ENCODE results near the gene PTPRD.

The PTPRD gene

GRCh38 chr9:9730174-9730573, 882.6 kb downstream of the PTPRD start:
- Histone ChIP-seq H3K36me3 (ENCODE audit: insufficient read depth) (no peaks in the 10 kb centered on the region), H3K27ac (no peak overlapping the region), H3K4me2 (no peak overlapping the region), H3K79me2 (ENCODE audit: insufficient read depth, low read depth) (no peaks in the 10 kb centered on the region), H3K4me3 (IDR thresholded peaks at IDR 0.05; ENCODE audit: insufficient read depth, low read depth, low read length) (no peak overlapping the region), H3K4me1 (ENCODE audit: low read depth, poor library complexity, severe bottlenecking) (no peaks in the 10 kb centered on the region), H3K9ac (no peak overlapping the region), H4K20me1 (ENCODE audit: insufficient read depth) (no peaks in the 10 kb centered on the region), H2AFZ (ENCODE audit: low read depth) (no peak overlapping the region), H3K27me3 (ENCODE audit: insufficient read depth, low read depth) (no peaks in the 10 kb centered on the region)
- TF ChIP-seq CTCF (conservative IDR thresholded peaks at IDR 0.05; ENCODE audit: low read depth, low read length) = no peak

- Histone ChIP-seq H3K27me3 (ENCODE audit: insufficient read depth, low read depth) (no peaks in the 10 kb centered on the region), H3K4me2 (no peak overlapping the region)
- TF ChIP-seq CTCF (conservative IDR thresholded peaks at IDR 0.05; ENCODE audit: low read depth, low read length) = no peak
Measured at GRCh38 chr9:9729082-9729481, 883.7 kb downstream of the PTPRD start.

GRCh38 chr9:9719373-9720112, 893.3 kb downstream of the PTPRD start:
- Histone ChIP-seq H3K36me3 (ENCODE audit: insufficient read depth) (no peaks in the 10 kb centered on the region), H3K79me2 (ENCODE audit: insufficient read depth, low read depth) (no peaks in the 10 kb centered on the region), H3K27me3 (ENCODE audit: insufficient read depth, low read depth) (no peaks in the 10 kb centered on the region), H3K27ac (no peak overlapping the region), H2AFZ (ENCODE audit: low read depth) (peak overlapping the region; percentile 15; the same call in 1 of the 2 replicates), H4K20me1 (ENCODE audit: insufficient read depth) (no peaks in the 10 kb centered on the region), H3K9ac (no peak overlapping the region), H3K4me3 (IDR thresholded peaks at IDR 0.05; ENCODE audit: insufficient read depth, low read depth, low read length) (no peak overlapping the region), H3K4me2 (no peak overlapping the region), H3K4me1 (ENCODE audit: low read depth, poor library complexity, severe bottlenecking) (no peaks in the 10 kb centered on the region)
- no peak for TF ChIP-seq CTCF (conservative IDR thresholded peaks at IDR 0.05; ENCODE audit: low read depth, low read length)

More at GRCh38 chr9:9729082-9729481, 883.7 kb downstream of the PTPRD start:
- H3K27ac ChIP-seq = no peak overlapping the region
- H4K20me1 ChIP-seq (ENCODE audit: insufficient read depth) = no peaks in the 10 kb centered on the region
- no peaks in the 10 kb centered on the region for H3K4me1 ChIP-seq (ENCODE audit: low read depth, poor library complexity, severe bottlenecking)
- no peak overlapping the region for H3K4me3 ChIP-seq (IDR thresholded peaks at IDR 0.05; ENCODE audit: insufficient read depth, low read depth, low read length)
- H3K79me2 ChIP-seq (ENCODE audit: insufficient read depth, low read depth) = no peaks in the 10 kb centered on the region
- H3K36me3 ChIP-seq (ENCODE audit: insufficient read depth) = no peaks in the 10 kb centered on the region
- H2AFZ ChIP-seq (ENCODE audit: low read depth) = no peak overlapping the region
- no peak overlapping the region for H3K9ac ChIP-seq

GRCh38 chr9:9718691-9719090, 894.1 kb downstream of the PTPRD start:
- no peak overlapping the region for H3K4me3 ChIP-seq (IDR thresholded peaks at IDR 0.05; ENCODE audit: insufficient read depth, low read depth, low read length)
- H3K27ac ChIP-seq = no peak overlapping the region
- TF ChIP-seq CTCF (conservative IDR thresholded peaks at IDR 0.05; ENCODE audit: low read depth, low read length) = no peak
- H3K4me2 ChIP-seq = no peak overlapping the region
- no peaks in the 10 kb centered on the region for H3K36me3 ChIP-seq (ENCODE audit: insufficient read depth)
- no peak overlapping the region for H3K9ac ChIP-seq
- H4K20me1 ChIP-seq (ENCODE audit: insufficient read depth) = no peaks in the 10 kb centered on the region
- no peaks in the 10 kb centered on the region for H3K79me2 ChIP-seq (ENCODE audit: insufficient read depth, low read depth)
- peak overlapping the region; percentile 15; the same call in 1 of the 2 replicates for H2AFZ ChIP-seq (ENCODE audit: low read depth)
- no peaks in the 10 kb centered on the region for H3K4me1 ChIP-seq (ENCODE audit: low read depth, poor library complexity, severe bottlenecking)
- no peaks in the 10 kb centered on the region for H3K27me3 ChIP-seq (ENCODE audit: insufficient read depth, low read depth)

All from KMS-11 (cell line).